ENCODE results near the gene PAN2.
A peak's percentile ranks its signal among the peaks of the same experiment; 100 is the strongest.
"Not testable (repeated sequence)": the region's sequence is repeated elsewhere in the genome, so short reads cannot be mapped to it uniquely, and the experiment has no call there.

Gene PAN2

GRCh38 chr12:56304276-56304675 is 29.5 kb downstream of the PAN2 start:
- no peak for DNase-seq

GRCh38 chr12:56300644-56301464 is 32.9 kb downstream of the PAN2 start:
- no peak for DNase-seq

DNA sequence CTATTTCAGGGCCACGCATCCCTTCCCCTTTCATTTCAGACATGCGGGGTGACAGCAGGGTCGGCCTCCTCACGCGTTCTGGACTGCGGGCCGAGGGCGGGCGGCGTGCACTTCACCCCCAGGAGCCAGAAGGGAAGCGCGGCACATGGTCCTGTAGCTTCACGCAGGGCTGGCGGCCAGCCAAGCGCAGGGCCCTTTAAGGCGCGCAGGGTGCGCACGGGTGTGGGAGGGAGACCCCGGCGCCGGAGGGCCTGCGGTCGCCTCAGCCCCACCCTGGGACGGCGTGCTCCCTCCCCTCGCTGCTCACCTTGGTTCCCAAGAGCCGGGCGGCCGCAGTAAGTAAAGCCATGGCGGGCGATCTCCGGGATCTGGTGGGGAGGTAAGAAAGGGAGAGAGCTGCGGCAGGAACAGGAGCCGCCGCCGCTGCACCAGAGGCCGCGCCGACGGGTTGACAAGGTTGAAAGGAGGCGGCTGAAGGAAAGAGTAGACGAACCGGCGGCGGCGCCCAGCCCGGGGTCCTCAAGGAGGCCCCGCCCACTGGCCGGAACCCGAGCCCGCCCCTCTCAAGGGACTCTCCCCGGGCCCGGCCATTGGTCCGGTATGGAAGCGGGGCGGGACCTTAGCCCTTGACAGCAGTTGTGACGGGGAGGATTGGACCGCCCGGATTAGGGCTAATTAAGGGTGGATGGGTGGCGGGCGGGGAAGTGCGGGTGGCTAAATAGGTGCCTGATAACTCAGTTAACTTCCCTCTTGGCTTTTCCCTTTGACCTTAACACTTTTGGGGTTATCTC is 33.8 kb downstream of the PAN2 start, which contains the start of gene CS:
CS (minus strand) TSS at position 478 of the 791 bp plus-strand sequence; CDS start at position 349, 129 bp downstream.
- DNase-seq = peak; percentile 95

DNA sequence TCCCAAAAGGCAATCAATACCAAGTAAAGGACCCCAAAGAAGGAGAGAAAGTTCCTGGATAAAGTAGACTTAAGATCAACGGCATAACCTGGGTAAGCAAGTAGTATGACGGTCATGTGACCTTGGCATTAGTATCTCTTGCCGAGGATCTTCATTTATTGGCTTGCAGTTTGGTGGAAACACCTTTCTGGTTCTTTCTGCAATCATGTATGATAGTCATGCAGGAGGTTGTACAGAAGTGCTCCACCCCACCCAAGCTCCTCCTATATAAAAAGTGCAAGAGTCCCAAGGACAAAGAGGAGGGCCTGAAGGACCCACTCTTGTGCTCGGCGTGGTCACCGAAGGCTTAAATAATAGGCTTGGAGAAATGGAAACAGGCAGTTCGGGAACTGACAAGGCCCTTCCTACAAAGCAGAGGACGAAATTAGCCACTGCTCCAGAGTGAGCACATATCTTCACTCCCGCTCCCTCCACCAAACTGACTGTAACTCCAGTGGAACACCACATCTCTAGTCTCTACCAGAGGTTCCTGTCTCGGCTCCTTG is 34.4 kb downstream of the PAN2 start:
- no peak for DNase-seq

DNA sequence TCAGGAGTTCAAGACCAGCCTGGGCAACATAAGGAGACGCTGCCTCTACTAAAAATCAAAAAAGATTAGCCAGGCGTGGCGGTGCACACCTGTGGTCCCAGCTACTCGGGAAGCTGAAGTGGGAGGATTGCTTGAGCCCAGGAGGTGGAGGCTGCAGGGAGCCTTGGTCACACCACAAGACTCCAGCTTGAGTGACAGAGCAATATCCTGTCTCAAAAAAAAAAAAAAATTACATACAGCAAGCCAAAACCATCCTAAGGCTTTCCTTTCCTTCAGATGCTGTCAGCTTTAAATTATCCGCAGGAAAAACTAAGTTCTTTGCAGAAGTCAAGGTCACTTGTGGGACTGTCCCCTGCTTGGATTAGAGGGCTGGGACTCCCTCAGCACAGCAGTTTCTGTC is 35.0 kb downstream of the PAN2 start:
- DNase-seq = no peak

DNA sequence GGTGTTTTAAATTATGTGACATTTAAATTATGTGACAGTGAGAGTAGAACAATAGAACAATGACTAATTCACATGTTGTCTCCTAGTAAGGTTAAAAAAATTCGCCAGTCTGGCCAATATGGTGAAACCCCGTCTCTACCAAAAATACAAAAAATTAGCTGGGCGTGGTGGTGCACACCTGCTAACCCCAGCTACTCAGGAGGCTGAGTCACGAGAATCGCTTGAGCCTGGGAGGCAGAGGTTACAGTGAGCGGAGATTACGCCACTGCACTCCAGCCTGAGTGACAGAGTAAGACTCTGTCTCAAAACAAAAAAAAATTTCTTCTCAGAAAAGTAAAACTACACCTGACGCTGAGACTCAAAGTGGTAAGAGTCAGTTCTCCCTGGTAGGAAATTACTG is 36.4 kb downstream of the PAN2 start:
- no peak for DNase-seq

DNA sequence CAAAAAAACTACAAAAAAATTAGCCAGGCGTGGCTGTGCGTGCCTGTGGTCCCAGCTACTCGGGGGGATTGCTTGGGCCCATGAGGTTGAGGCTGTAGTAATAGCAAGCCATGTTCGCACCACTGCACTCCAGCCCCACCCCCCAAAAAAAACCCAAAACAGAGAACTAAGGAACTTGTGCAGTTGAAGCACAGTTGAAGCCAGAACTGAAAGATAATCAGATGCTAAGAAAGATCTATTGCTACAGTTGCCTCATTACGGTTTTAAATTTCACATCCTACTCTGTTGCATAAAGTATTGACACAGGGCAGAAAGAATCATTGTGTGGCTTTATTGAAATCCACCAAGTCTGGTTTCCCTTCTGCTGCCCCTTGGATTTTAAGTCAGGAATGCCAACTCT is 37.5 kb downstream of the PAN2 start:
- no peak for DNase-seq

DNA sequence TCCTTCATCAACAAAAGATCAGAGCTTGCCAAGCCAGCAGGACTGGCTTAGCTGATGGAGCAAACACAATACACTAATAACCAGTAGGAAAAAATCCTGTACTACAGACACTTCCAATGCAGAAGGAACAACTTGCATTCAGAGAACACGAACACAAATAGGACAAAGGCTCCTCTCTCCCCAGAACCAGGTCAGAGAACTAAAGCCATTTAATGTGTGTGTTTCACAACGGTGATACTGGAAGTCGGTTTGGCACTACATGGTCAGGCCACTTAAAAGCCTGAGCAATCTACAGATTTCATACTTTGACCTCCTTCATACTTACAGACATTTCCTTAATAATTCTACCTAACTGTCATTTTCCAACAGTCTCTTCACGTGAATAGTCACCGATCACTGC is 40.0 kb downstream of the PAN2 start:
- DNase-seq = no peak

DNA sequence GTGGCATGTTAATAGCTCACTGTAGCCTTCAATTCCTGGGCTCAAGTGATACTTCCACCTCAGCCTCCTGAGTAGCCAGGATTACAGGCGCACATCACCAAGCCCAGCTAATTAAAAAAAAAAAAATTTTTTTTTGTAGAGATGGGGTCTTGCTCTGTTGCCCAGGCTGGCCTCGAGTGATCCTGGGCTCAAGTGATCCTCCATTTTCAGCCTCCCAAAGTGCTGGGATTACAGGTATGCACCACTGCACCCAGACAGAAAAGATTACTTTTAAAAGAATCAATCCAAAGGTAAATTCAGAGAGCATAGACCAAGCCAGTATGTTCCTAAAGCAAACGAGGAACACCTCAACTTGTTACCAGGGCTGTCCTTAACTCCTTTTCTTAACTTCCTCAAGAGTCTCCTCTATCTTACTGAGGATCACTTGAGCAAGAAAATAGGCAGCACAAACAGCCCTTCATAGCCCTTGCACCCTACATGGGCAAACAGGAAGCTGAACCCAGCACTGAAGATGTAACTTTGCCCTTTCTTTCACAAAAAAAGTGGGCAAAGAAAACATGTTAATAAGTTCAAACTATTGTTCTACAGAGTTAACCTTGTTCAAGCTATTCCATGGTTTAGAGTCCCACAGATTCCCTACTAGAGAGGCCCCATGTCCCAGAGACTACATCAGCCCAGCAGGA is 45.0 kb downstream of the PAN2 start:
- DNase-seq = no peak

DNA sequence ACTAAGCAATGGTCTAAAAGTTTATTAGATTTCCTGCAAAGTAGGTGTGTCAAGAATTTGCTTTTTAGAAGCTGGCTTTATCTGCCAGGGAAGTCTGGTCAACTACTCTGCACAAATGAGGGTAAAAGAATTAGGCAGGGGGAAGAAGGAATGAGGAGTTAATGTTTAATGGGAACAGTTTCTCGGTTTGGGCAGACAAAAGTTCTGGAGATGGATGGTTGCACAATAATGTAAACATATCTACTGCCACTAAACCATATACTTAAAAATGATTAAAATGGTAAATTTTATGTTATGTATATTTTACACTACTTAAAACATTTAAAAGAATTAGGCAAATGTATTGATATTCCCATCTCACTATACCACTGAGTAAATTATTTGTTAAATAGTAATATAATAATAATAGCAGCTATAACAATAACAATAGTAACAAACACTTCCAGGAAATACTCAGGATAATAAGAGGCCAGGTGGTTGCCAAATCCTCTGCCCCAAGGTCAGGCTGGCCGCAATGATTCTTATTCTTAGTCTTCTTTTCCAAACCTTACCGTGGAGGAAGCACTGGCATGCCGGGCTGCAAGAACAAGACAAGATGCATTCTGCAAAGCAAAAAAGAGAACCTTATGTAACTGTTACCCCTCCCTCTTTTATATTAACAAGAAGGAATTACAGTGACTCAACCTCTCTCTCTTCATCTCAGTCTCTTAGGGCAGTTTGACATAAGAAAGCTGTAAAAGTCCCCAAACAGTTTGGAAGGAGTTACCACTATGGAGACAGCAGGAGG is 47.6 kb downstream of the PAN2 start:
- no peak for DNase-seq

DNA sequence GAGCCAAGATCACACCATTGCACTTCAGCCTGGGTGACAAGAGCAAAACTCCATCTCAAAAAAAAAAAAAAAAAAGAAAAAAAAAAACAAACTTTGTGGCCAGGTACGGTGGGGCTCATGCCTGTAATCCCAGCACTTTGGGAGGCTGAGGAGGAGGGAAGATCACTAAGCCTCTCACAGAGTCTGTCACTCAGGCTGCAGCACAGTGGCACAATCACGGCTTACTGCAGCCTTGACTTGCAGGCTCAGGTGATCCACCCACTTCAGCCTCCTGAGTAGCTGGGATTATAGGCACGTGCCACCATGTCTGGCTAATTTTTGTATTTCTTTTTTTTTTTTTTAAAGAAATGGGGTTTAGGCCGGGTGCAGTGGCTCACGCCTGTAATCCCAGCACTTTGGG is 49.5 kb downstream of the PAN2 start:
- DNase-seq = not testable (repeated sequence)

GRCh38 chr12:56282579-56282978 is 51.2 kb downstream of the PAN2 start:
- no peak for DNase-seq

GRCh38 chr12:56282030-56282429 is 51.8 kb downstream of the PAN2 start:
- DNase-seq = no peak

GRCh38 chr12:56280849-56281248 is 53.0 kb downstream of the PAN2 start:
- DNase-seq = no peak

DNA sequence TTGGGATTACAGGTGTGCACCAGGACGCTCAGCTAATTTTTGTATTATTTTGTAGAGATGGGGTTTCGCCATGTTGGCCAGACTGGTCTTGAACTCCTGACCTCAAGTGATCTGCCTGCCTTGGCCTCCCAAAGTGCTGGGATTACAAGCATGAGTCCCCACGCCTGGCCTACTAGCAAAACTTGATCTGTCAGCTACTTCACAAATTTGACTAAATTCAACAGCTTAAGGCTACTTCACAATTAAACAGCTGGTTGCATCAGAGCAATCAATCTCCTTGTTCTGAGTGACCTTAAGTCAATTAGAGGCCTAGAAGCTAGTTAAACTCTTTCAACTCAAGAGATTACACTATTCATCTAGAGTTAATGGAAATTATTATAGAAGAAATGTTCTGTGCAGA is 54.9 kb downstream of the PAN2 start:
- DNase-seq = no peak

- no peak for DNase-seq
Observed at GRCh38 chr12:56274299-56274698, 59.5 kb downstream of the PAN2 start.

- not testable (repeated sequence) for DNase-seq
Observed at GRCh38 chr12:56272468-56272867, 61.3 kb downstream of the PAN2 start.

- no peak for DNase-seq
Observed at GRCh38 chr12:56271031-56271430, 62.8 kb downstream of the PAN2 start.

GRCh38 chr12:56267443-56268071 is 66.2 kb downstream of the PAN2 start:
- DNase-seq = no peak

DNA sequence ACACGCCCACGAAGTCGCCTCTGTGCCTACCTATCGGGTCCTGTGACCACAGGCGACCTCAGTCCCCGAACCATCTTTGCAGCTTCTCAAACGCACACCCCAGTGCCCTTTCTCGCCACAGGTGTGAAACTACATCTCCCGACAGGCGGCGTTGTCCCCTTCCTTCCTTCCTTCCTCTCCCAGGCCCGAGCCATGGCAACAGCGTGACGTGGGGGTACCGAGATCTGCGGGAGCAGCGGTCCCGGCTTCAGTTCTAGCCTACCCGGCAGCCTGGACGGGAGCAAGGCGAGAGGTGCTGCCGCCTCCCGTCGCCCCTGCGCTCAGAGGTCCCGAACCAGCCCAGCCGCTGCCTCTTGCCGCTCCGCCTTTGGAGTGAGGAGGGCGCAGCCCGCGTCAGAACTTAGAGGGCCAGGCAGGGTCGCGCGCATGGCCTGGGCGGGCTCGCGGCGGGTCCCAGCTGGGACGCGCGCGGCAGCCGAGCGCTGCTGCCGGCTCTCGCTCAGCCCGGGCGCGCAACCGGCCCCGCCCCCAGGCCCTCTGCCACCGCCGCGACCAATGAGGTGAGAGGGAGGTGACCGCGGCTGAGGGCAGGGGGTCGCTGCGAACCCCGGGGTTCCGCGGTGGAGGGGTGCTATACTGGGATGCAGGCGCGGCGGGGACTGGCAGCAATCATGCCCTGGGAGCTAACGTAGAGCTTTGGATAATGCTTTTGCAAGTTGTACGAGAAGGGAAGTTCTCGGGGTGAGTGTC is 66.9 kb downstream of the PAN2 start, which contains the start of gene COQ10A:
COQ10A (plus strand) TSS at position 250 of the 750 bp plus-strand sequence; CDS start at position 427, 177 bp downstream.
- peak; percentile 75 for DNase-seq
